GM10248 (cell line): ENCODE measurements around the gene CDH23.

Experiments used
- CTCF ChIA-PET: fragments of 300-600 bp; sonication (Branson Sonifier 250); formaldehyde crosslinking; extraction: SDS; loops from one replicate; lab custom pipeline; 2021; ENCODE audit warnings: antibody characterized with exemption; lab: Yijun Ruan, JAX
- POLR2A ChIA-PET: fragments of 350-650 bp; sonication (Branson Sonifier 250); formaldehyde crosslinking; extraction: SDS; loops from one replicate; lab custom pipeline; 2020; ENCODE audit warnings: antibody characterized with exemption; lab: Yijun Ruan, JAX
- DNase-seq: peaks from one replicate; pipeline ENCODE4 v3.0.0; 2012; ENCODE audit errors: extremely low spot score
- TF ChIP-seq, protein P1 (sequence below): IDR thresholded peaks from 2 replicates; pipeline ENCODE4 v1.5.1; 2012; ENCODE audit warnings: mild to moderate bottlenecking, low read depth; ENCODE audit errors: extremely low read depth, missing control alignments, control extremely low read depth

Gene CDH23

DNA sequence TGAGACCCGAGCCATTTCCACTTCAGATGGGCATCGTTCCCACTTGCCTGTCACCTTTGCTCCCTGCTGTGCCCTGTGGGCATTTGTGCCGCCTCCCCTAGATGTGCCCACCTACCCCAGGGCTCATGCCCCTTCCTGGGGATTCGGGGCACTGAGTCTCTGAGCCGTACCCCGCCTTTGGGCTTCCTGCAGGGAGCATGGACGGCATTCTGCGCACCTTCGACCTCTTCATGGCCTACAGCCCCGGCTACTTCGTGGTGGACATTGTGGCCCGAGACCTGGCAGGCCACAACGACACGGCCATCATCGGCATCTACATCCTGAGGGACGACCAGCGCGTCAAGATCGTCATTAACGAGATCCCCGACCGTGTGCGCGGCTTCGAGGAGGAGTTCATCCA, 412.9 kb downstream of the CDH23 start:
- CTCF ChIA-PET, result no interaction called here
- DNase-seq, result no peak
- TF ChIP-seq, protein P1, sequence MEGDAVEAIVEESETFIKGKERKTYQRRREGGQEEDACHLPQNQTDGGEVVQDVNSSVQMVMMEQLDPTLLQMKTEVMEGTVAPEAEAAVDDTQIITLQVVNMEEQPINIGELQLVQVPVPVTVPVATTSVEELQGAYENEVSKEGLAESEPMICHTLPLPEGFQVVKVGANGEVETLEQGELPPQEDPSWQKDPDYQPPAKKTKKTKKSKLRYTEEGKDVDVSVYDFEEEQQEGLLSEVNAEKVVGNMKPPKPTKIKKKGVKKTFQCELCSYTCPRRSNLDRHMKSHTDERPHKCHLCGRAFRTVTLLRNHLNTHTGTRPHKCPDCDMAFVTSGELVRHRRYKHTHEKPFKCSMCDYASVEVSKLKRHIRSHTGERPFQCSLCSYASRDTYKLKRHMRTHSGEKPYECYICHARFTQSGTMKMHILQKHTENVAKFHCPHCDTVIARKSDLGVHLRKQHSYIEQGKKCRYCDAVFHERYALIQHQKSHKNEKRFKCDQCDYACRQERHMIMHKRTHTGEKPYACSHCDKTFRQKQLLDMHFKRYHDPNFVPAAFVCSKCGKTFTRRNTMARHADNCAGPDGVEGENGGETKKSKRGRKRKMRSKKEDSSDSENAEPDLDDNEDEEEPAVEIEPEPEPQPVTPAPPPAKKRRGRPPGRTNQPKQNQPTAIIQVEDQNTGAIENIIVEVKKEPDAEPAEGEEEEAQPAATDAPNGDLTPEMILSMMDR, result no peak
- POLR2A ChIA-PET, result interaction anchor here (0.6 to 0.7 kb wide), 2 partner anchors 21 to 27 kb away, joined by 5 to 11 read pairs; no protein-coding TSS in a partner anchor

DNA sequence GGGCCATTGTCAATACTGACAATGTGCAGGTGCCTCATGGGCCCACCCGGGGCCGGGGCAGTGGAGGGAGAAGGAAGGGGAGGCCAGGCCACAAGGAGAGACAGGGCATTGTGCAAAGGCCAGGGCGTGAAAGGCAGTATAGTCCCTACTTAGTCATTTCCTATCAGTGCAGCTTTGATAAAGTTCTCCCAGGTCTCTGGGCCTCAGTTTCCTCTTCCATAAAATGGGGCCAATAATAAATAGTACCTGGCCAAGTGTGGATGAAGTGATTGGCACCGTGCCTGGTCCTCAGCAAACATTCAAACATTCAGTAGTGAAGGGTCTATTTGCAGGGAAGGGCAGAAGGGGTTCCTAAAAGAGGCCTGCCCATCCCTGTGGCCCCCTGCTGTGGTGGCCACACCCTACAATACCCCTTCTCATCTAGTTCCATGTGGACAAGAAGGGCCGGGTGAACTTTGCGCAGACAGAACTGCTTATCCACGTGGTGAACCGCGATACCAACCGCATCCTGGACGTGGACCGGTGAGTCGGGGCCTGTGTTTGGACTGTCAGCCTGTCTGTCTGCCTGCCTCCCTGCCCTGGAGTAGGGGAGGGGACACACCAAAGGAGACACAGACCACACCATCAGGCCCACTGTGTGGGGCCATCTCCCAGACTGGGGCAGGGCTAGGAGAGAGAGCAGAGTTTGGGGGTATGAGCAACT, 413.5 kb downstream of the CDH23 start:
- POLR2A ChIA-PET, result no interaction called here
- no peak for DNase-seq
- CTCF ChIA-PET, result interaction anchor here (1.4 to 3.4 kb wide), 5 partner anchors 26 to 103 kb away, joined by 3 to 18 read pairs (median 14); partner anchors contain the start of gene VSIR
- TF ChIP-seq, protein P1, result no peak

DNA sequence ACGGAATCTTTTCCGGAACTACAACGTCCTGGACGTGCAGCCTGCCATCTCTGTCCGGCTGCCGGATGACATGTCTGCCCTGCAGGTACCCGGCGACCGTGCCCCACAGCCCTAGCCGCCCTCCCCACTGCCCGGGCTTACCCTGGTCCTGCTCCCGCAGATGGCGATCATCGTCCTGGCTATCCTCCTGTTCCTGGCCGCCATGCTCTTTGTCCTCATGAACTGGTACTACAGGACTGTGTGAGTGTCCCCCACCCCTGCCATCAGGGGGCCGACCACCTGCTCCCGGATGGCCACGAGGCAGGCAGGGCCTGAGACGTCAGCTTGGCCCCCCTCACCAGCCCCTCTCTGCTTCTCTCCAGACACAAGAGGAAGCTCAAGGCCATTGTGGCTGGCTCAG, 414.6 kb downstream of the CDH23 start:
- ChIA-PET POLR2A (interaction anchor here (0.6 kb wide), 2 partner anchors 40 to 85 kb away, joined by 4 read pairs; no protein-coding TSS in a partner anchor), CTCF (interaction anchor here (0.6 to 5.1 kb wide), 37 partner anchors 8 to 509 kb away, joined by 3 to 34 read pairs (median 4); partner anchors contain the start of genes SLC29A3 and VSIR)
- no peak for DNase-seq
- TF ChIP-seq, protein P1, result no peak

DNA sequence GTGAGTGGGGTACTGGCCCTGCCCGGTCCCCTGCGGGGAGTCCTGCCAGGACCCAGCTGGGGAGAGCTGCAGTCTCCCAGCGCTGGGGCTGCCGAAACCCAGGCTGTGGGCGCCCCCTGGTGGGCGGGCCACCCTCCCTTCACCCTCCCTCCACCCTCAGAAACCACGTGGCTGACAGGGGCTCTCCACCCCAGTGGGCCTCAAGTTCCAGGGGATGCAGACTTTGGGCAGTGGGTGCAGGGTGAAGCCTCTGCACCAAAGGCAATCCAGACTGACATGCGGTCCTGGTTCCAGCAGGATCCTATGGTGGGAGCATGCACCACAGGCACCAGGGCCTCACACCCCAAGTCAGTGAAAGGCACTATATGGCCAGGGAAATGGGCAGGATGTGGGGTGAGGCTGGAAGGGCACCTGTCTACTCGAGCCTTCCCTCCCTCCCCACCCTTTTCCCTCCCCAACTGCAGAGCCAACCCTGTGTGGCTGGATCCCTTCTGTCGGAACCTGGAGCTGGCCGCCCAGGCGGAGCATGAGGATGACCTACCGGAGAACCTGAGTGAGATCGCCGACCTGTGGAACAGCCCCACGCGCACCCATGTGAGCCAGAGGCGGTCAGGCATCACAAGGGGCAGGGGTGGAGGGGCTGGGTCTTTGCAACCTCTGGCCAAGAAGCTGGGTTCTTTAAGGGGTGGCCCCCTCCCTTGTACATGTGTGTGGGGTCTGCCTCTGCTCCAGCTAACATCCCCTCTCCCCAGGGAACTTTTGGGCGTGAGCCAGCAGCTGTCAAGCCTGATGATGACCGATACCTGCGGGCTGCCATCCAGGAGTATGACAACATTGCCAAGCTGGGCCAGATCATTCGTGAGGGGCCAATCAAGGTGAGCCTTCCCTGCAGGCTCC, 415.5 kb downstream of the CDH23 start:
- DNase-seq, result peak; percentile 87
- TF ChIP-seq, protein P1, result peak; percentile 92
- CTCF ChIA-PET, result interaction anchor here (0.8 to 5.1 kb wide), 42 partner anchors 9 to 510 kb away, joined by 3 to 34 read pairs (median 4); partner anchors contain the start of genes SLC29A3 and VSIR
- POLR2A ChIA-PET, result no interaction called here

DNA sequence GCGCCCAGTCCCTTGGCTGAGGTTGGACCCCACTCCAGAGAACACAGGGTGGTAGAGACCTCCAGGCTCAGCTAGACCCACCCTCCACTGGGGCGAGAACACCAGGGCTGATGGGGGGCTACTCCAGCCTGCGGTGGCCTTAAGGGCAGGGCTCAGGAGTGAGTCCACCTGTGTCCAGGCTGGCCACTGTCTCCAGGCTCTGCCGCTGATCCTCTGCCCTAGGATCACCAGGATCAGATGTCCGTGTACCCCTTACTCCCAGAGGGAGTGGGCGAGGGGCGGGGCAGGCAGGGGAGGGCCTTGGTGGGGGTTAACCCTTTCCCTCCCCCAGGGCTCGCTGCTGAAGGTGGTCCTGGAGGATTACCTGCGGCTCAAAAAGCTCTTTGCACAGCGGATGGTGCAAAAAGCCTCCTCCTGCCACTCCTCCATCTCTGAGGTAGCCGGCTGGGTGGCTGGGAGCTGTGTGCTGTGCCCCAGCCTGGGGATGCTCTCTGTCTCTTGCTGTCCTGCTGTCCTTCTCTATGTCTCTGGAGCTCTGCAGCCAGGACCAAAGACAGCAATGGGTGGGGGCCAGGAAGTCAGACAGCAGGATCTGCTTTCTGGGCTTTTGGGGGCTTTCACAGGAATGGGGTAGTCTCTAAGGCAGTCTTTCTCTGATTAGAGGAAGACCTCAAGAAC, 416.3 kb downstream of the CDH23 start:
- DNase-seq, result no peak
- TF ChIP-seq, protein P1, result no peak
- POLR2A ChIA-PET, result no interaction called here
- CTCF ChIA-PET, result interaction anchor here (0.8 to 5.1 kb wide), 27 partner anchors 10 to 511 kb away, joined by 3 to 34 read pairs (median 6); partner anchors contain the start of genes SLC29A3 and VSIR
